SIG-M5 treated with dmso at 0.1 percent for 504 hours (cell line): ENCODE results near the gene ATP5PO.
"Not testable (repeated sequence)": the region's sequence is repeated elsewhere in the genome, so short reads cannot be mapped to it uniquely, and the experiment has no call there.

Experiments used
- DNase-seq: peaks from one replicate; lab custom pipeline; 2025; ENCODE audit not compliant: unreplicated experiment; lab: John Stamatoyannopoulos, UW

ATP5PO gene

DNA sequence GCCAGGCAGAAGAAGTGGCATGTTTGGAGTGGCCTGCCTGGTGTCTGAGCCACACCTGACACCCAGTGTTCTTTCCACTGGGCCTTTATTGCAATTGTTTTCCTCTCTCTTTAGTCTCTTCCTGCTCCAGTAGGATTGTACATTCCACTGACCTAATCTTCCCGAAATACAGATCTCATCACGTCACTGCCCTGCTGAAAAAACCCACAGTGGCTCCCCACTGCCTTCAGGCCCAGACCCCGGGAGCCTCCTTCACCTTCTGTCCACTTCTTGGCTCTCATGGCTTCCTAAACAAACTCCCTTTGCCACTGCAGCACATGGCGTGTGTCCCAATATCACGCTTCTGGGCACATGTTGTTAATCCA is 25.3 kb upstream of the ATP5PO start:
- DNase-seq = no peak

DNA sequence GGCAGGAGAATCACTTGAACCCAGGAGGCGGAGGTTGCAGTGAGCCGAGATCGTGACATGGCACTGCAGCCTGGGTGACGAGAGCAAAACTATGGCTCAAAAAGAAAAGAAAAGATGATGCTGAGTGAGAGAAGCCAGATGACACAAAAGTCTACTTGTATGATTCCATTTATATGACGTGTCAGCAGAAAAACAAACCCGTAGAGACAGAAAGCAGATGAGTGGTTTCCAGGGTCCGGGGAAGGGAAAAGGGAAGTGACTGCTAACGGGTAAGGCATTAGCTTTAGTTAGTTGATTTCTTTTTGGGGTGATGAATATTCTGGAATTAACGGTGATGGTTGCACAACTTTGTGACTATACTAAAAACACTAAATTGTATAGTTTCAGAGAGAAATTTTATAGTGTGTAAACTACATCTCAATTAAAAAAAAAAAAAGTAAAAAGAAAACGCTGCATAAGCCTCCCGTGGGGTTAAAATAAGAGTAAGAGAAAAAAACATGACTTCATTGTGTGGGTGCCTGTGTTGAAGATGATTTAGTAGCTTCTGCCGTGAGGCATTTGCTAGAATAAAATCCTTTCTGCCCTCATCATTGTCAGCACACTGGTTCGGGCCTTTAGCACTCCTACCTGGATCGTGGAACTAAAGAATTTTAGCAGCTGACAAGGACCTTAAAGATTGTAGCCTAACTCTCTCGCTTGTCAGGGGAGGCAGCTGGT is 24.7 kb upstream of the ATP5PO start:
- DNase-seq = peak; percentile 53

DNA sequence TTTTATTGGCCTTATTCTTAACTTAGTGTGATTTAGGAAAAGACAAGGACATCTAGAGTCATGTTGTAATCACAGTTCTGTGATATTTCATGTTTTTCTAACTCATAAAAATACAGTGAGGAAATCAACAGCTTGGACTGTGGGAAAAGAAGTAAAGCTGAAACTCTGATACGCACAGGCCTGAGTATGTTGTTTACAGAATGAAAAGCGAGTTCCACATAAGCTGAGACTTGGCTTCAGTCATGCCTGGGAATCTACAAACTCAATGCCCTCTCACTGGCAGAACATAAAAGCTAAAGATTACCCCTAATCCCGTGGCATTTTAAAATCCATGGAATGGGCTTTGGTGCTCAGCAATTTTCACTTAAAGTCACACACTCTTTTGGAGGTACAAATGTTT is 23.6 kb upstream of the ATP5PO start:
- no peak for DNase-seq

DNA sequence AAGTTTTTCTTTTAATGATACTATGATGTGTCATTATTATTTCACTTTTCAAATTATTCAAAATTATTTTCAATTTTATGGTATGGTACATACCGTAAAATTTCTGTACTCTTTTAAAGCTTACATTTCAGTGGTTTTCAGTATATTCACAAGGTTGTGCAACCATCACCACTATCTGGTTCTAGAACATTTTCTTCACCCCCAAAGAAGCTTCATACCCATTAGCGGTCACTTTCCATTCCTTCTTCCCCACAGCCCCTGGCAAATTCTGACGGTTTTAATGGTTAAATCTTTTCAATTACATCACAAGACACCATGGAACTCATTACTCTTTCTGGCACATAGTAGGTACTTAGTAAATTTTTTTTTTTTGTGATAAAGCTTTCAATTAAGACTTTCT is 22.8 kb upstream of the ATP5PO start:
- DNase-seq = no peak

DNA sequence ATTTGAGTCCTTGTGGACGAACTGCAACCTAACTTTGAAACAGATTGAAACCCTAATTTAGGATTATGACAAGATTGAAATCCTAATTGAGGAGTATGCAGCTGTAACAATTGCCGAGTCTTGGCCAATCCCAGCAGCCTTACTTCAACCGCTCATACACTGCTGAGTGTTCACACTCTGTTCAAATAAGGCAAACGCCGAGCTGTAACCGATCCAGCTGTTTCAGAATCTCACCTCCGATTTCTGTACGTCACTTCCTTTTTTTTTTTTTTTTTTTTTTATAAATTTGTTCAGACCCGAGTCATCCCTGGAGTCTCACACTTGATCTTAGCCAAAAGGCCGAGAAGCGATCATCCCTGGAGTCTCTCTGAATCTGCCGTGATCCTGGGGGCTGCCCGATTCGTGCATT is 22.3 kb upstream of the ATP5PO start:
- DNase-seq = no peak

DNA sequence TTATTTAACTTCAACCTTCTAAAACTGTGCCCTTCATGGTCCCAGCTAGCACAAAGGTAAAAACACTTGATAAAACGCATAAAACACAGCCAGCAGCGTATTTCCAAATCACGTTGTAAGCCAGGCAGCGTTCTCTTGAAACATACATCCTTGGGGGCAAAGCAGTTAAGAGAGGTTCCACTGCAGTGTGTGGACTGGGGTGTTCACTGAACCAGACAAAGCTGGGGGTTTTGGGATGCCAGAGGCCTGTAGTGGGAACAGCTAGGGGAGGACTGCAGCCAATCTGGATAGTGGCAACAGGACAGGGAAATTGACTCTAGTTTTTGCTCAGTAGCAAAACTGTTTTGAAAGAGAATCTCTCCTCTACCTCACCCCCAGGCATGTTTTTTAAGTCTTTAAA is 21.5 kb upstream of the ATP5PO start:
- peak; percentile 30 for DNase-seq

DNA sequence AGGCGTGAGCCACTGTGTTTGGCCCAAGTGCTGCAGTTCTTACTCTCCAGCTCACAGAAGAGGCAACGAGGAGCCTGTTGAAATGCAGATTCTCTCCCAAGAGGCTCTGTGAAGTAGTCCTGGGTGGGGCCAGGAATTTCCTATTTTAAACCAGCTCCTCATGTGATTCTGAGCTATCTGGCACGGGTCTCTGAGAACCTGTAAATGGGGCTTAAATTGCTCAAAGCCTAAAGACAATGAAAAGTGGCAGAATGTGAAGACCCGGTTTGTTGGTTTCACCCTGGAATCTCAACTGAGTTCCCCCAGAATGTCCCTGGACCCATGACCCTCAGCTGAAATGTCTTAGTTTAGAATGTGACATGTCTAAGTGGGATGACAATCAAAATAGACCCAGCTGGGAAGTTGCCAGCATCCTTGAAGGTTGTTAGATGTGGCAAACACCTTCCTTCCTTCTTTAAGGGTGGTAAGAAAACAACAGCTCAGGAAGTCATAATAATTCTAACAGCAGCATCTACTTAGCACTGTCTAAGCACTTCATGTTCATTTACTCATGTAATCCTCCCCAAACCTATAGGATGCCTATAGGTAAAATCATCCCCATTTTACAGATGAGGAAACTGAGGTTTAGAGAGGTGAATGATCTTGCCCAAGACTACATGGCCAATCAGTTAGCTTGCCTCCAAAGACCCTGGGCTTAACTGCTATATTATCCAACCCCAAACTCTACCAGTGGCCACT is 20.9 kb upstream of the ATP5PO start:
- no peak for DNase-seq

DNA sequence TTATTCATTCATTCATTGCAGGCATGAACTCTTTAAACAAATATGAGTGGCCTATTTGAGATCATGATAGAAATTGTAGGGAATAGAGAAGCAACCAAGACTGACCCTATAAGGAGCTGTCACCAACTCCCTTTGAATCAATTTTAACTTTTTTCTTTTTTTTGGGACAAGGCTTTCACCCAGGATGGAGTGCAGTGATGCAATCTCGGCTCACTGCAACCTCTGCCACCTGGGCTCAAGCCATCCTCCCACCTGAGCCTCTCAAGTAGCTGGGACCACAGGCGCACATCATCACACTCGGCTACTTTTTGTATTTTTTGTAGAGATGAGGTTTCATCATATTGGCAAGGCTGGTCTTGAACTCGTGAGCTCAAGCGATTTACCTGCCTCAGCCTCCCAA is 17.1 kb upstream of the ATP5PO start:
- DNase-seq = no peak

DNA sequence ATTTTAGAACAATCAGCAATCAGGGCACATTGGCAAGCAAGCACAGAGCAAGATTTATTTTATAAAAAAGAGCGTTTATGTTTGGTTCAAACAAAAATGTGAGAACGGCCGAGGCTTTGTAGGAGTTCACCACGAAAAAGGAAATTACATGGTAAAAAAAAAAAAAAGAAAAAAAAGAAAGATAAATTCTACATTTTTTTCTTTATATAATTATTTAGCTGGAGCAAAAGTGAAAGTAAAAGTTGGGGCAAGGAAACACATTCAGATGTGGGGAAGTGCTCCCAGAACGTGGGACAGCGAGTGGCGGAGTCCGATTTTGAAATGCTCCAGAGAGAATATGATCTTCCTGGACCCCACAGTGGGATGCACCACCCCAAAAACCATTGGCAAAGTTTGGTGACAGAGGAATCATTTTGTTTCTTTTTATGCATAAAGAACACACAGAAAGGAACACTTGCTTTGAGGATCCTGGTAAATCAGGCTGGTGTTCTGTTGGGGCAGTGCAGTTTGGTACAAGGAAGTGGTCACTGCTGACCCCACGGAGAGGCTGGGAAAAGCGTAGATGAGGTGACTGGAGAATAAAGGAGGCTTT is 16.3 kb upstream of the ATP5PO start:
- peak; percentile 30 for DNase-seq

DNA sequence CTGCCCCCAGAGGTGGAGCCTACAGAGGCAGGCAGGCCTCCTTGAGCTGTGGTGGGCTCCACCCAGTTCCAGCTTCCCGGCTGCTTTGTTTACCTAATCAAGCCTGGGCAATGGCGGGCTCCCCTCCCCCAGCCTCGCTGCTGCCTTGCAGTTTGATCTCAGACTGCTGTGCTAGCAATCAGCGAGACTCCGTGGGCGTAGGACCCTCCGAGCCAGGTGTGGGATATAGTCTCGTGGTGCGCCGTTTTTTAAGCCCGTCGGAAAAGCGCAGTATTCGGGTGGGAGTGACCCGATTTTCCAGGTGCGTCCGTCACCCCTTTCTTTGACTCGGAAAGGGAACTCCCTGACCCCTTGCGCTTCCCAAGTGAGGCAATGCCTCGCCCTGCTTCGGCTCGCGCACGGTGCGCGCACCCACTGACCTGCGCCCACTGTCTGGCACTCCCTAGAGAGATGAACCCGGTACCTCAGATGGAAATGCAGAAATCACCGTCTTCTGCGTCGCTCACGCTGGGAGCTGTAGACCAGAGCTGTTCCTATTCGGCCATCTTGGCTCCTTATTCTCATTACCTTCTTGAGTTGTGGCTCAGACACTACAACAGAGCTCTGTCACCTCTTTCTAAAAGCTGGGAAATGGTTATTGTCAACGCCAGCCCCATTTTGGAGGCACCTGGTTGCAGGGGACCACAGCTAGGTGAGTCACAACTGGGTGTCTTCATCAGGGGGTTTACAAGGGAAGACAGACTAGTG is 15.6 kb upstream of the ATP5PO start:
- not testable (repeated sequence) for DNase-seq

DNA sequence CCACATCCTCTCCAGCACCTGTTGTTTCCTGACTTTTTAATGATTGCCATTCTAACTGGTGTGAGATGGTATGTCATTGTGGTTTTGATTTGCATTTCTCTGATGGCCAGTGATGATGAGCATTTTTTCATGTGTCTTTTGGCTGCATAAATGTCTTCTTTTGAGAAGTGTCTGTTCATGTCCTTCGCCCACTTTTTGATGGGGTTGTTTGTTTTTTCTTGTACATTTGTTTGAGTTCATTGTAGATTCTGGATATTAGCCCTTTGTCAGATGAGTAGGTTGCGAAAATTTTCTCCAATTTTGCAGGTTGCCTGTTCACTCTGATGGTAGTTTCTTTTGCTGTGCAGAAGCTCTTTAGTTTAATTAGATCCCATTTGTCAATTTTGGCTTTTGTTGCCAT is 10.6 kb upstream of the ATP5PO start:
- not testable (repeated sequence) for DNase-seq

DNA sequence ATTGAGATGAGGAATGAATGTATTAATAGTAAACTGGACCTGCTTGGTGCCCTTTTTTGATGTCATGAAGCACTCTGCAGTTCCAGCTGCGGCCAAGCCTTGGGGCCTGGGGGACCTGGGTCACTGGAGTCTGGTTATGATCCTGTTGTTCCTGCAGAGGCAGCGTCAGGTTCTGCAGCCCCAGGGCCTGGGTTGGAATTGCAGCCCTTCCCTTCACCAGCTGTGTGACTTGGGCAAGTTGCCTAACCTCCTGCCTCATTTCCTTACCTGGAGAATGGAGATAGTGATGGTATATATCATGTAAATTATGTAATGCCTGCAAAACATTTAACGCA is 9.1 kb upstream of the ATP5PO start:
- no peak for DNase-seq

DNA sequence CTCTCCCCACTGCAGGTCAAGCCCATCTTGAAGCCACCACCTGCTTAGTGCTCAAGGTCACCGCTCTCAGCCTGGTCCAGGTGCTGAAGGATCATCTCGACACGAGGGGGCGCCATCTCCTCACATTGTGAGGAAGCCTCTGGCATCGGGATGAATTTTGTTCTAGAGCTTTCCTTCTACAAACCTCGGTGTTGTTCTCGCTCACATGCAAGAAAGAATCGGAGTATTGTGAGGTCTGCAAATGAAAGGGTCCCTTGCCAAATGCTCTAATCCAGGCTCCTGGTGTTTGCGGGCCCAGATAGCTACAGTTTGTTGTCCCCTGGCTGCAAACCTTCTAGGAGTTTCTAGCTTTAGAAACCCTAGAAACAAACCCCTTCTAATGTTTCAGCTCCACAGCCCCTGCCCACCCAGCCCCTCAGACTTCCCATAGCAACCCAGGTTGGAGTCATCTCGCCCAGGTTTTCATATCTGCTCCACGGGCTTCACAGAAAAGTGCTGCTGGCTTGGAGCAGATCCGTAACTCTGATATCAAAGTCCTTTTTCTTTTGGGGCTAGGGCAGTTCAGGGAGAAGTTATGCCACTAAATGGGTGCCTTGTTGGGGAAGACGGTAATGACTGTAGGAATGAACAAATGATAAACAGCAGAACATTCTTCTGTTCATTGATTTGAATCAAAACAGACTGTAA is 8.6 kb upstream of the ATP5PO start:
- DNase-seq = peak; percentile 73

DNA sequence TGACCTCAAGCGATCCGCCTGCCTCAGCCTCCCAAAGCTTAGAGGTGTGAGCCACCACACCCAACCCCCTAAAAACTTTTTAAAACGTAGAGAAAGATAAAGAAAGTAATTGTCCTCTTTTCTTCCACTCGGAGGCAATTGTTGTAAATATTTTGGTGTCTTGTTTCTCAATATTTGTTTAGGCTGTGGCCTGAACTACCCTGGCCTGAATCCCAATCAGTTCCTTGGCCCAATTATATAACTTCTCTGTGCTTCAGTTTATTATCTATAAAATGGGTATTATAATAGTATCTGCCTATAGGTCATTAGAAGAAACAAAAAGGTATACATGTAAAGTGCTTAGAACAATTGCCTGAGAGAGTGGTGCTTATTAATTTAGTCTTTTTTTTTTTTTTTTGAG is 1.8 kb upstream of the ATP5PO start:
- no peak for DNase-seq

DNA sequence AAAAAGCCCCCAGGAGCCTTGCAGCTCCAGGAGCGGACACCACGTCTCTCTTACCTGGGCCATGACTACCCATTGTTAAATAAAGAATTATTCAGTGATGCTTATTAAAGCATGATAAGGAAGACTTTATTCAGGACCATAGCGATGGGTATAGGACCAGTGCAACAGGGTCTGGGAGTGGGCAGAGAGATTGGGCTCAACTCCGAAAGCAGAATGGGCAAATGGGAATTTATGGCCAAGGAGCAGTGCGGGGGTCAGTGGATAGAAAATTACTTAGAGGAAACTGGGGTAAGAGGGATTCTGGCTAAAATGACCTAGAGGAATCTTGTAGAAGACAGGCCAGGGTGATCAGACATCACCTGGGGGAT is 580 bp upstream of the ATP5PO start:
- no peak for DNase-seq

DNA sequence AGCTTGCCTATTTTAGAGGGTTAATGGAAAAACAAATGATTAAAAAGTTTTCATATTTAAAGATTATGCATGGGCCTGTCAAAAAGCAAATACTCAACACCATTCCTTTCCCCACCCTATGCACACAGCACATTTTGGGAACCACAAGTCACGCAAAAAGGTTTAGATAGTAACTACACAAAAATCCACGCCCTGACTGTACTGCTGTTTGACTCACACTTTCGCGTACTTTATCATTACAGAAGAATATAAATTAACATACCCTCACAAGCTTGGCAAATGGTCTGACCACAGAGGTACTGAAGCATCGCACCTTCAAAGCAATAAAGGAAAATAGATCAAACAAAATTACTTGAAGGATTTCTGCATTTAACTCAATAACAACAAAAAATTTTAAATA is 1.4 kb downstream of the ATP5PO start:
- DNase-seq = no peak

DNA sequence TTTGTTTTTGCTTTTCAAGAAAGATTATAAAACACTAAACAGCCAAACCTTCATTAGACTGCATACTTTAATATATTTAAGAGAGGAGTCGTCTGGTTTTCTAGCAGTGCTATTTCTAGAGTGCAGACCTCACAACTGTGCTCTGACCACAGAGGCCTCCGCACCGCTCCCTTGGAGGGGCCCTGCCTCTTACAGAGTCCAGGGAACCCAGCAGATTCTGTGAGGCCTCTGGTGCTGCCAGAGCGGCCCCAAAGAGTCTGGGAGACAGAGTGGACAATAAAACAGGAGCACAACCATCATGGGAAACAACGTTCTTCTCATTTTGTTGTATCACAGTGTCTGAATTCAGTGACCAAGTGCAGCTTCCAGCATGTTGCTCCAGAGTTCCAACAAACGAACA is 5.8 kb downstream of the ATP5PO start:
- DNase-seq = no peak

DNA sequence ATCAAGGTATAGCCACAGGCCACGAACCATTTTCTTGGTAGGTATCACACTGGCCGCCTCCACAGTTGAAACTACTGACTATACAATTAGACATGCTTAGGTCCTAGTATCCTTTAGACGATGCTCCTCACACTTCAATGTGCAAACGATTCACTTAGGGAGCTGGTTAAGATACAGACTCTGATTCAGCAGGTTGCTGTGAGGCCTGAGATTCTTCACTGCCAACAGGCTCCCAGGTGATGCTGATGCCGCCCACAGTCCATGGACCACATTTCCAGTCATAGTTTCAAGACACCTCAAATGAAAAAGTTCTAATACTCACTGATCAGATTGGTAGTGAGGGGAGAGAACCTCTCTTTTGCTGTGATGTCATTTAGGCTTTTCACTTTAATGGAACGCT is 6.8 kb downstream of the ATP5PO start:
- no peak for DNase-seq

DNA sequence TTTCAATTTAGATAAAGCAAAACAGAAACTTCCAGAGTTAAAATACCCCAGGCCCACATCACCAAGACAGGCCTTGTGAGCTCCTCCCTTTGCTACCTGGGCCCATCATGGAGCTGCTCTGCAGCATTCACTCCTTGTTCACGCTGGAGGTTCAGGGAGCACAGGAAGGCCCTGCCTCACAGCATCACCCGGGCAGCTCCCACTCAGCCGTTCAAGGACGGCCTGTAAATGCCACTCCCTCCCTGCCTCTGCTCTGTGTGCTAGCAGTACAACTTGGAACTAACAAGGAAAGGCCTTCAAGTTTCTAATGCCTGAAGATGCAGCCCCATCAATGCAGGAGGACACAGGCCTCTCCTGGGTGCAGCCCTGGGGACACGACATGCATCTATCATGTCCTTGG is 11.6 kb downstream of the ATP5PO start:
- DNase-seq = no peak

DNA sequence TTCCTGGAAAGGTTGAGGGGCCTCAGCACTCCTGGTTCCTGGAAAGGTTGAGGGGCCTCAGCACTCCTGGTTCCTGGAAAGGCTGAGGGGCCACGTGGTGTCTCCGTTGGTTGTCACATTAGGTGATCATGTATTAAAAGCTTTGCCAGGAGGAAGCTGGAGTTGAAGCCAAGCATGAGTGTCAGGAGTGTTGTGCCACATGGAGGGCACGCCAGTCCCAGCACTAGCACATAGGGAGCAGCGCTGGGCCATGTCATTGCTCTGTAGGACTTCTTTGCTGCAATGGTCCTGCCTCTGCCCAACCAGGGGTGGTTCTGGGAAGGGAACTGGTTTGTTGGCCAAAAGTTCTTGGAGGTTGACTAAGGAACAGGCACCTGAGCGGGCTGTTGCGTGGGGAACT is 13.3 kb downstream of the ATP5PO start:
- no peak for DNase-seq
